GM23338 (cell line): Measurements from ENCODE around the gene ZDHHC8. TPM values are rescaled to one million over a fixed set of nuclear protein-coding genes. Genes with fewer than 3 reads are reported as not detected.

Experiments used
- ATAC-seq: fragments of 200-7000 bp; cut with Tn5 transposase; 3 replicates; pipeline ENCODE4 v1.9.1; 2020
- DNase-seq: peaks from one replicate; pipeline ENCODE4 v3.0.0-alpha.2; 2015; ENCODE audit warnings: low spot score
- H2AFZ ChIP-seq: fragments of 200-600 bp; sonication (generic); 2 replicates; pipeline ENCODE4 v1.8.0; 2016; ENCODE audit warnings: antibody characterized with exemption, mild to moderate bottlenecking, moderate library complexity
- H3F3A ChIP-seq: fragments of 200-600 bp; sonication (generic); replicated peaks from 2 replicates; pipeline ENCODE4 v1.8.0; 2017; ENCODE audit warnings: antibody characterized with exemption, mixed run types, low read depth
- H3K27ac ChIP-seq: fragments of 200-600 bp; sonication (generic); 2 replicates; pipeline ENCODE4 v1.6.1; 2016; ENCODE audit warnings: low read depth
- H3K27me3 ChIP-seq: fragments of 200-600 bp; sonication (generic); 2 replicates; pipeline ENCODE4 v1.8.0; 2016; ENCODE audit warnings: mild to moderate bottlenecking, mixed run types, moderate library complexity; ENCODE audit not compliant: insufficient read depth
- H3K36me3 ChIP-seq: fragments of 200-600 bp; sonication (generic); 2 replicates; pipeline ENCODE4 v1.8.0; 2016; ENCODE audit warnings: mild to moderate bottlenecking; ENCODE audit not compliant: insufficient read depth
- H3K4me1 ChIP-seq: fragments of 200-600 bp; sonication (generic); 2 replicates; pipeline ENCODE4 v1.8.0; 2016; ENCODE audit warnings: mild to moderate bottlenecking, moderate library complexity; ENCODE audit not compliant: insufficient read depth
- H3K4me2 ChIP-seq: fragments of 200-600 bp; sonication (generic); 2 replicates; pipeline ENCODE4 v1.7.1; 2017; ENCODE audit warnings: mixed run types
- H3K4me3 ChIP-seq: fragments of 200-600 bp; sonication (generic); 2 replicates; pipeline ENCODE4 v1.6.1; 2016; ENCODE audit warnings: mixed run types
- H3K79me2 ChIP-seq: fragments of 200-600 bp; sonication (generic); replicated peaks from 2 replicates; pipeline ENCODE4 v1.8.0; 2017; ENCODE audit warnings: mild to moderate bottlenecking; ENCODE audit not compliant: insufficient read depth
- H3K9me2 ChIP-seq: fragments of 200-600 bp; sonication (generic); 2 replicates; pipeline ENCODE4 v1.8.0; 2017; ENCODE audit not compliant: insufficient read depth
- H4K20me1 ChIP-seq: fragments of 200-600 bp; sonication (generic); replicated peaks from 2 replicates; pipeline ENCODE4 v1.8.0; 2017; ENCODE audit warnings: mild to moderate bottlenecking; ENCODE audit not compliant: insufficient read depth
- H3K27ac Mint-ChIP-seq: 2 replicates; pipeline ENCODE4 v1.8.0; 2020; ENCODE audit warnings: inconsistent platforms, mild to moderate bottlenecking, moderate library complexity, mixed read lengths
- H3K27me3 Mint-ChIP-seq: 3 replicates; pipeline ENCODE4 v1.8.0; 2022; ENCODE audit warnings: low read depth, mild to moderate bottlenecking, moderate library complexity, mixed read lengths, inconsistent platforms; ENCODE audit not compliant: insufficient read depth, poor library complexity
- H3K36me3 Mint-ChIP-seq: 3 replicates; pipeline ENCODE4 v1.8.0; 2021; ENCODE audit warnings: low read depth, mild to moderate bottlenecking, inconsistent platforms, moderate library complexity, mixed read lengths
- H3K4me1 Mint-ChIP-seq: 3 replicates; pipeline ENCODE4 v1.8.0; 2020; ENCODE audit warnings: mild to moderate bottlenecking, inconsistent platforms, mixed read lengths
- H3K4me3 Mint-ChIP-seq: 3 replicates; pipeline ENCODE4 v1.8.0; 2021; ENCODE audit warnings: moderate library complexity, mild to moderate bottlenecking, inconsistent platforms, mixed read lengths
- H3K9me3 Mint-ChIP-seq: 3 replicates; pipeline ENCODE4 v1.8.0; 2020; ENCODE audit warnings: moderate library complexity, mild to moderate bottlenecking, inconsistent platforms, mixed read lengths
- CREB1 ChIP-seq: fragments of 250-450 bp; sonication (Bioruptor Pico); IDR thresholded peaks from 2 replicates; pipeline ENCODE4 v1.5.0; 2020; ENCODE audit warnings: low read depth, mild to moderate bottlenecking, moderate library complexity
- EZH2phosphoT487 ChIP-seq: fragments of 200-600 bp; sonication (generic); IDR thresholded peaks from one replicate; pipeline ENCODE4 v1.8.1; 2018; ENCODE audit warnings: antibody characterized with exemption; ENCODE audit not compliant: unreplicated experiment
- STAT1 ChIP-seq: IDR thresholded peaks from one replicate; pipeline ENCODE4 v1.6.1; 2016; ENCODE audit warnings: antibody characterized with exemption; ENCODE audit not compliant: unreplicated experiment
- ZNF114 ChIP-seq: fragments of 250-450 bp; sonication (Bioruptor Pico); IDR thresholded peaks from 2 replicates; pipeline ENCODE4 v1.5.0; 2020; ENCODE audit warnings: mild to moderate bottlenecking, moderate library complexity
- ZNF331 ChIP-seq: fragments of 250-450 bp; sonication (Bioruptor Pico); IDR thresholded peaks from 2 replicates; pipeline ENCODE4 v1.5.0; 2020; ENCODE audit warnings: low read depth, mild to moderate bottlenecking, moderate library complexity
- polyA plus RNA-seq: library from polyadenylated mRNA; unstranded; fragments of >200 nt; fragmentation: Nextera tagmentation; extraction: Ambion mirVana; gene quantifications from 2 replicates; pipeline ENCODE4 v1.2.1, GENCODE V29; 2016
- total RNA-seq: library from RNA; depleted of rRNA; stranded (reverse); fragments of >200 nt; shearing (Covaris generic); gene quantifications from 2 replicates; pipeline ENCODE4 v1.2.3, GENCODE V29; 2014
- TF ChIP-seq, protein P1 (sequence below): IDR thresholded peaks from one replicate; pipeline ENCODE4 v1.6.1; 2018; ENCODE audit warnings: antibody characterized with exemption; ENCODE audit not compliant: unreplicated experiment
- TF ChIP-seq, protein P2 (sequence below), 2 experiments: fragments of 200-600 bp in 1 of 2; sonication (generic) in 1 of 2; conservative IDR thresholded peaks; 2 replicates each; pipeline versions ENCODE4 v1.5.1 to v1.6.1; 2016 to 2017; ENCODE audit warnings: antibody characterized with exemption in 2 of 2, low read depth in 2 of 2, mild to moderate bottlenecking in 2 of 2, moderate library complexity in 1 of 2

The ZDHHC8 gene
- total and polyA plus RNA-seq, 2 experiments from 2014 or later = 13.7 to 47.6 TPM

DNA sequence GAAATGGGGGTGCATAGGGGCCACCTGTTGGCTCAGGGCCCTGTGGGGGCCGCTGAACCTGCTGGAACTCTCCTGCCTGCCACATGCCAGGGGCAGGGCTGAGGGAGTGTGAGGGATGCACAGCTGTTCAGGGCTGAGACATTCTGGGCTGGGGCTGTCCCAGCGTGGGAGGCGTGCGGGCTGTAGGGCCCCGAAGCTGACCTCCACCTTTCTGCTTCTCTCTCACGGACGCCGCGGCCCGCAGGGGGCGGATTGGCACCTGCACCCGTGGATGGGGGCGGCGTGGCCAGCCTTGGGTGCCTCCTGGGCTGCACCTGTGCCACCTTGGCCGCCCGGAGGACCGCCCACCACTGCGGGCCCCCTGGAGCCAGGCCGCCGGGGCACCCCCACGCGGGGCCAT is 15.2 kb downstream of the ZDHHC8 start:
- H3K9me2 ChIP-seq = no peaks in the 10 kb centered on the region
- H3K27me3 ChIP-seq = no peaks in the 10 kb centered on the region
- H2AFZ ChIP-seq = no peak overlapping the region
- H3K36me3 ChIP-seq = no peaks in the 10 kb centered on the region
- Mint-ChIP-seq H3K36me3 (no peaks in the 10 kb centered on the region), H3K27ac (no peak overlapping the region), H3K4me3 (no peak overlapping the region), H3K4me1 (no peaks in the 10 kb centered on the region), H3K9me3 (no peaks in the 10 kb centered on the region), H3K27me3 (no peaks in the 10 kb centered on the region)
- H3K4me1 ChIP-seq = no peaks in the 10 kb centered on the region
- TF ChIP-seq, protein P1, sequence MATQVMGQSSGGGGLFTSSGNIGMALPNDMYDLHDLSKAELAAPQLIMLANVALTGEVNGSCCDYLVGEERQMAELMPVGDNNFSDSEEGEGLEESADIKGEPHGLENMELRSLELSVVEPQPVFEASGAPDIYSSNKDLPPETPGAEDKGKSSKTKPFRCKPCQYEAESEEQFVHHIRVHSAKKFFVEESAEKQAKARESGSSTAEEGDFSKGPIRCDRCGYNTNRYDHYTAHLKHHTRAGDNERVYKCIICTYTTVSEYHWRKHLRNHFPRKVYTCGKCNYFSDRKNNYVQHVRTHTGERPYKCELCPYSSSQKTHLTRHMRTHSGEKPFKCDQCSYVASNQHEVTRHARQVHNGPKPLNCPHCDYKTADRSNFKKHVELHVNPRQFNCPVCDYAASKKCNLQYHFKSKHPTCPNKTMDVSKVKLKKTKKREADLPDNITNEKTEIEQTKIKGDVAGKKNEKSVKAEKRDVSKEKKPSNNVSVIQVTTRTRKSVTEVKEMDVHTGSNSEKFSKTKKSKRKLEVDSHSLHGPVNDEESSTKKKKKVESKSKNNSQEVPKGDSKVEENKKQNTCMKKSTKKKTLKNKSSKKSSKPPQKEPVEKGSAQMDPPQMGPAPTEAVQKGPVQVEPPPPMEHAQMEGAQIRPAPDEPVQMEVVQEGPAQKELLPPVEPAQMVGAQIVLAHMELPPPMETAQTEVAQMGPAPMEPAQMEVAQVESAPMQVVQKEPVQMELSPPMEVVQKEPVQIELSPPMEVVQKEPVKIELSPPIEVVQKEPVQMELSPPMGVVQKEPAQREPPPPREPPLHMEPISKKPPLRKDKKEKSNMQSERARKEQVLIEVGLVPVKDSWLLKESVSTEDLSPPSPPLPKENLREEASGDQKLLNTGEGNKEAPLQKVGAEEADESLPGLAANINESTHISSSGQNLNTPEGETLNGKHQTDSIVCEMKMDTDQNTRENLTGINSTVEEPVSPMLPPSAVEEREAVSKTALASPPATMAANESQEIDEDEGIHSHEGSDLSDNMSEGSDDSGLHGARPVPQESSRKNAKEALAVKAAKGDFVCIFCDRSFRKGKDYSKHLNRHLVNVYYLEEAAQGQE = no peak
- no peak for TF ChIP-seq STAT1
- no peaks in the 10 kb centered on the region for H4K20me1 ChIP-seq
- no peaks in the 10 kb centered on the region for H3K79me2 ChIP-seq
- no peaks in the 10 kb centered on the region for H3F3A ChIP-seq
- DNase-seq (no peak), ATAC-seq (no peak)
- no peak overlapping the region for H3K27ac ChIP-seq
- H3K4me3 ChIP-seq = no peak overlapping the region
- no peak overlapping the region for H3K4me2 ChIP-seq

DNA sequence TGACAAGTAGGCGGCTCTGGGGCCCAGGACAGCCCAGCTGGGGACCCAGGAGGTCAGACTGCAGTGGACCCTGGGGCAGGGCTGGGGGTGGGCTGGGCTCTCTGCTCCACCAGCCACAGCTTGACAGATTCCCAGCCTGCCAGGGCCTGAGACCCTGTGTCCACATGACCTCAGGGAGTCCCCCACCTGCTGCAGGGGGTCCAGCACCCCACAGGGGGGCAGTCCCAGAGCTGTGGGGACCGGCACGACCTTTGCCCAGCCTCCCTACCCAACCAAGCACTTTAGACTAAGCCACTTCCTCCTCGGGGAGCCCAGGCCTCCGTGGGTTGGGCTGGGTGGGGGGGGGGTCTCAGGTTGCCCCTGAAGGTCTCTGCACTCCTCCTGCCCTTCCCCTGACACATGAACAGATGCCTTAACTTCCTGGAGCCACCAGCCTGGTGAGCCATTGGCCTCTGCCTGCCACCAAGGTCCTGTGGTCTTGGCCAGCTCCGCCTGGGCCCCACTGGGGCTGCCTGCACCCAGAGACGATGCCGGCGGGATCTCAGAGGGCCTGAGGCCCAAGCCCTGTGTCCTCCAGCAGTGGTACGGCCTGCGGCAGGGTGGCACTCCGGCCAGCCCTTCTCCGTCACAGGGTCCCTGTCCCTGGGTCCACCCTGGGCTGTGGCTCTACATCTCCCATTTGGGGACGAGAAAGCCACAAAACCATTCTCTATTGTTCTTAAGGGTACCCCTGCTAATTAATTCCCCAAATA is 15.8 kb downstream of the ZDHHC8 start:
- Histone ChIP-seq H3K9me2 (no peaks in the 10 kb centered on the region), H3K79me2 (no peaks in the 10 kb centered on the region), H3K4me2 (no peak overlapping the region), H3F3A (no peaks in the 10 kb centered on the region), H2AFZ (no peak overlapping the region), H3K27me3 (no peaks in the 10 kb centered on the region), H4K20me1 (no peaks in the 10 kb centered on the region), H3K36me3 (no peaks in the 10 kb centered on the region), H3K27ac (no peak overlapping the region), H3K4me3 (no peak overlapping the region), H3K4me1 (no peaks in the 10 kb centered on the region)
- H3K27ac Mint-ChIP-seq = no peak overlapping the region
- no peaks in the 10 kb centered on the region for H3K9me3 Mint-ChIP-seq
- no peaks in the 10 kb centered on the region for H3K36me3 Mint-ChIP-seq
- no peak overlapping the region for H3K4me3 Mint-ChIP-seq
- ATAC-seq = no peak
- no peaks in the 10 kb centered on the region for H3K4me1 Mint-ChIP-seq
- TF ChIP-seq EZH2phosphoT487 = no peak
- no peak for TF ChIP-seq STAT1
- no peak for TF ChIP-seq ZNF114 (CRISPR knock-in tag)
- TF ChIP-seq CREB1 = no peak
- TF ChIP-seq ZNF331 (CRISPR knock-in tag) = no peak
- TF ChIP-seq, protein P2, sequence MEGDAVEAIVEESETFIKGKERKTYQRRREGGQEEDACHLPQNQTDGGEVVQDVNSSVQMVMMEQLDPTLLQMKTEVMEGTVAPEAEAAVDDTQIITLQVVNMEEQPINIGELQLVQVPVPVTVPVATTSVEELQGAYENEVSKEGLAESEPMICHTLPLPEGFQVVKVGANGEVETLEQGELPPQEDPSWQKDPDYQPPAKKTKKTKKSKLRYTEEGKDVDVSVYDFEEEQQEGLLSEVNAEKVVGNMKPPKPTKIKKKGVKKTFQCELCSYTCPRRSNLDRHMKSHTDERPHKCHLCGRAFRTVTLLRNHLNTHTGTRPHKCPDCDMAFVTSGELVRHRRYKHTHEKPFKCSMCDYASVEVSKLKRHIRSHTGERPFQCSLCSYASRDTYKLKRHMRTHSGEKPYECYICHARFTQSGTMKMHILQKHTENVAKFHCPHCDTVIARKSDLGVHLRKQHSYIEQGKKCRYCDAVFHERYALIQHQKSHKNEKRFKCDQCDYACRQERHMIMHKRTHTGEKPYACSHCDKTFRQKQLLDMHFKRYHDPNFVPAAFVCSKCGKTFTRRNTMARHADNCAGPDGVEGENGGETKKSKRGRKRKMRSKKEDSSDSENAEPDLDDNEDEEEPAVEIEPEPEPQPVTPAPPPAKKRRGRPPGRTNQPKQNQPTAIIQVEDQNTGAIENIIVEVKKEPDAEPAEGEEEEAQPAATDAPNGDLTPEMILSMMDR (conservative IDR thresholded peaks at IDR 0.05; ENCODE audit: low read depth in 2 of 2) = no peak
- no peak for DNase-seq
- no peaks in the 10 kb centered on the region for H3K27me3 Mint-ChIP-seq
